RWPE1 (cell line): Measurements from ENCODE around the gene CDHR3.
"Not testable (repeated sequence)": the region's sequence is repeated elsewhere in the genome, so short reads cannot be mapped to it uniquely, and the experiment has no call there.

Experiments
- CTCF ChIA-PET: fragments of 350-600 bp; sonication (Branson Sonifier 250); formaldehyde crosslinking; extraction: SDS; loops from one replicate; lab custom pipeline; 2021; lab: Yijun Ruan, JAX
- POLR2A ChIA-PET: fragments of 400-600 bp; formaldehyde crosslinking; extraction: SDS; loops from one replicate; lab custom pipeline; 2020; ENCODE audit warnings: antibody characterized with exemption; ENCODE audit not compliant: low non-redundant PET; lab: Yijun Ruan, JAX
- DNase-seq: peaks from one replicate; pipeline ENCODE4 v3.0.0; 2012; ENCODE audit warnings: low spot score
- H3K27ac ChIP-seq: fragments of 450-650 bp; 2 replicates; pipeline ENCODE4 v1.5.1; 2017
- TF ChIP-seq, protein P1 (sequence below): fragments of 450-650 bp; conservative IDR thresholded peaks from 2 replicates; pipeline ENCODE4 v1.5.1; 2017; ENCODE audit warnings: low read depth, mild to moderate bottlenecking

Gene CDHR3

DNA sequence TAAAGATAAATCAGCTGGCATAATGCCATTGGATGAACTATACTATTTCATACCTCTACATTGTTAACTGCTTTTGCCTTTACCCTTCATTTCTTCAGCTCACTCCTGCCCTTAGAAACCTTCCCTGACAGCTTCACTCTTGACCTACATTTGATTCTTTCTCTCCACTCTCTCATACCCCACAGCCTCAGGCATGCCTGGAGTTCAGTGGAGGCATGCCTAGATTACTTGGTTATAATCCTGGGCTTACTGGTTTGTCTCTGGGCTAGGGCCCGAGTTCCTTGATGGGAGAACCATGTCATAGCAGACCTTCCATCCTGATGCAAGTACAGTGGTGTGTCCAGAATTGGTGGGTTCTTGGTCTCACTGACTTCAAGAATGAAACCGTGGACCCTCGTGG, 8.4 kb upstream of the CDHR3 start:
- no peak overlapping the region for H3K27ac ChIP-seq
- no peak for DNase-seq
- TF ChIP-seq, protein P1, sequence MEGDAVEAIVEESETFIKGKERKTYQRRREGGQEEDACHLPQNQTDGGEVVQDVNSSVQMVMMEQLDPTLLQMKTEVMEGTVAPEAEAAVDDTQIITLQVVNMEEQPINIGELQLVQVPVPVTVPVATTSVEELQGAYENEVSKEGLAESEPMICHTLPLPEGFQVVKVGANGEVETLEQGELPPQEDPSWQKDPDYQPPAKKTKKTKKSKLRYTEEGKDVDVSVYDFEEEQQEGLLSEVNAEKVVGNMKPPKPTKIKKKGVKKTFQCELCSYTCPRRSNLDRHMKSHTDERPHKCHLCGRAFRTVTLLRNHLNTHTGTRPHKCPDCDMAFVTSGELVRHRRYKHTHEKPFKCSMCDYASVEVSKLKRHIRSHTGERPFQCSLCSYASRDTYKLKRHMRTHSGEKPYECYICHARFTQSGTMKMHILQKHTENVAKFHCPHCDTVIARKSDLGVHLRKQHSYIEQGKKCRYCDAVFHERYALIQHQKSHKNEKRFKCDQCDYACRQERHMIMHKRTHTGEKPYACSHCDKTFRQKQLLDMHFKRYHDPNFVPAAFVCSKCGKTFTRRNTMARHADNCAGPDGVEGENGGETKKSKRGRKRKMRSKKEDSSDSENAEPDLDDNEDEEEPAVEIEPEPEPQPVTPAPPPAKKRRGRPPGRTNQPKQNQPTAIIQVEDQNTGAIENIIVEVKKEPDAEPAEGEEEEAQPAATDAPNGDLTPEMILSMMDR: no peak
- ChIA-PET POLR2A (no interaction called here), CTCF (interaction anchor here (0.6 kb wide), 1 partner anchor 57 kb away, joined by 4 read pairs; no protein-coding TSS in a partner anchor)

DNA sequence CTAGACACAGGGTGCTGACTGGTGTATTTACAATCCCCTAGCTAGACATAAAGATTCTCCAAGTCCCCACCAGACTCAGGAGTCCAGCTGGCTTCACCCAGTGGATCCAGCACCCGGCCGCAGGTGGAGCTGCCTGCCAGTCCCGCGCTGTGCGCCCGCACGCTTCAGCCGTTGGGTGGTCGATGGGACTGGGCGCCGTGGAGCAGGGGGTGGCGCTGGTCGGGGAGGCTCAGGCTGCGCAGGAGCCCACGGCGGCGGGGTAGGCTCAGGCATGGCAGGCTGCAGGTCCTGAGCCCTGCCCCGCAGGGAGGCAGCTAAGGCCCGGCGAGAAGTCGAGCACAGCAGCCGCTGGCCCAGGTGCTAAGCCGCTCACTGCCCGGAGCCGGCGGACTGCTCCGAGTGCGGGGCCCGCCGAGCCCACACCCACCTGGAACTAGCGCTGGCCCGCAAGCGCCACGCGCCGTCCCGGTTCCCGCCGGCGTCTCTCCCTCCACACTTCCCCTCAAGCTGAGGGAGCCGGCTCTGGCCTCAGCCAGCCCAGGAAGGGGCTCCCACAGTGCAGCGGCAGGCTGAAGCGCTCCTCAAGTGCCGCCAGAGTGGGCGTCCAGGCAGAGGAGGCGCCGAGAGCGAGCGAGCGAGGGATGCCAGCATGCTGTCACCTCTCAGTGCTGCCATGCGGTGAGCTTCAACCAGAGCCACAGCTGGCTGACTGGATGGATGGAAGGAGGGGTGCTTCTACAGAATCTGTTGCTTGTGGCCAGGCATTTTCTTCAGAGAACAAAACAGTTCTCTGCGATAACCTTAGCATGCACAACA, 7.2 kb upstream of the CDHR3 start:
- CTCF ChIA-PET, POLR2A ChIA-PET, DNase-seq: not testable (repeated sequence)

DNA sequence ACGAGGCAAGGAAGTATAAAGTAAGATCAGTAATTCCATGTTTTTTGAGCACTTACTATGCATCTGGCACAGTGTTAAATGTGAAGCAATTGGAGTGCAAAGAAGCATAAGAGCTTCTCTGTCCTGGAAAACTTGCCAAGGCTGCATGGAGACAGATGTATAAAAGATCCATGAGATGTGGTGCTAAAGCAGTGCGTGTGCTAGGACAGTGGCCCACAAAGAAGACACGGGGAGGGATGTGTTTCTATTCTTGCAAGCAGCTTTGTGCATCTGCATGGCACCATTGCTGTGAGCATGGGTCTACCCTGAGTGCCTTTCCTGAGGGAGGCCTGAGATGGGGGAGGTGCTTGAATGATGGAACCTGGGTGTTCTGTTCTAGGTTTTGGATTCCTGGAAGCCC, 5.1 kb upstream of the CDHR3 start:
- no peak for DNase-seq
- H3K27ac ChIP-seq: no peak overlapping the region
- ChIA-PET POLR2A (no interaction called here), CTCF (interaction anchor here (0.6 kb wide), 2 partner anchors 30 to 61 kb away, joined by 3 to 5 read pairs; no protein-coding TSS in a partner anchor)
- TF ChIP-seq, protein P1: no peak

More for the DNA sequence above, 7.2 kb upstream of the CDHR3 start:
- H3K27ac ChIP-seq: not testable (repeated sequence)

DNA sequence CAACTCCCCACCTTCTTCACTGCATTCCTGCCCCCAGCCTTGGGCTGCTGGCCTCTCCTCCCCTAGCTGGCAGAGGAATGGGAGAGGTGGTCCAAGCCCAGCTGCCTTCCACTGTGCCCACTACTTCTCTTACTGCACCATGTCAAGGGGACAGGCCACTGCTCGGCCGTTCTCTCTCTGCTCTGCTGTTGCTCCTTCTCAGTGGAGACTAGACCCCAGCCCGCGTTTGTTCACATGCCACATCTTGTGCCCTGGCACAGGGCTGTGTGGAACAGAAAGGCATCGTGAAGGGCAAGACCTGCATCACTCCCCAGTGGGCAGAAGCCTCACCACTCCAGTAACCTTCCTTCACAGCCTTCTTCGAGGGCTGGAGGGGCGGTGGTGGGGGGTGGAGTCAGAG, 711 bp upstream of the CDHR3 start:
- ChIA-PET POLR2A (no interaction called here), CTCF (interaction anchor here (0.6 kb wide), 1 partner anchor 74 kb away, joined by 3 read pairs; no protein-coding TSS in a partner anchor)
- no peak for DNase-seq
- TF ChIP-seq, protein P1: no peak
- no peak overlapping the region for H3K27ac ChIP-seq

DNA sequence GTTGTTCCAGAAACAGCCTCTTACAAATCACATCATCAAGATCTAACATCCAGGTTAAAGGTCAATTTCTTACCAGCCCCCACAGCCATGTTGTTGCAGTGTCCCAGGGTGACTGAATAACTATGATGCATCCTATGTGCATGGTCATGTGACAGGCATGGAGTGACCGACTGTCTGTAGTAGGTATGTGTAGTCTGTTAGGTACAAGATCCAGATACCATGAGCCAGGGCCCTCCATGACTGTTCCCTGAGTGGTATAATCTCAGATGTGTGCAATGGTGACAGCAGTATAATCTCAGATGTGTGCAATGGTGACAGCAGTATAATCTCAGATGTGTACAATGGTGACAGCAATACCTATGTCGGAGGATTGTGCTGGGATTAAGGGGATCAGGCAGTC, 8.8 kb downstream of the CDHR3 start:
- no peak for DNase-seq
- POLR2A ChIA-PET: no interaction called here
- TF ChIP-seq, protein P1: no peak
- CTCF ChIA-PET: no interaction called here
- no peak overlapping the region for H3K27ac ChIP-seq

DNA sequence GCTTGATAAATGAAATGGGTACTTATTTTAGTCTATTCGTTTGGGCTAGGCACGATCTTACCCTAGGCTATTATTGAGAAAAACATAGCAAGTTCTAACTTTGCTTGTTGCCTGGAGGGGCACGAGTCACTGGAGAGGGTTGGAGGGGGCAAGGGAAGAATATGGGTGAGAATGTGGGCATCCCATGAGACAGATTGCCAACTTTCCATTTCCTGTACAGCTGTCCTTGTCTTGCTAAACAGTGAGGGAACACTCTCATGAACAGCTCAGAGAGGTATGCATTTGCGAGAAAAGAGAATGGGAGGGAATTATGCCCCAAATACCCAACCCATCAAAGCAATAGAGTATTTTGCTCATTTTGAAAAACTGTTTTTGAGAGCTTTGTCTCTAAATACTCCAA, 9.2 kb downstream of the CDHR3 start:
- POLR2A ChIA-PET: no interaction called here
- CTCF ChIA-PET: no interaction called here
- H3K27ac ChIP-seq: no peak overlapping the region

More for the DNA sequence above, 9.2 kb downstream of the CDHR3 start:
- DNase-seq: no peak
- TF ChIP-seq, protein P1: no peak
